Measurements from ENCODE around the gene ASB6.

Gene ASB6

GRCh38 chr9:129626625-129627284 is 15.2 kb downstream of the ASB6 start:
- no peak for DNase-seq (ENCODE audit: low read depth in 3 of 3)

- peak; percentile 84 to 87 (median 84) for DNase-seq (ENCODE audit: low read depth in 3 of 3)
These were observed 15.8 kb downstream of the ASB6 start, which contains the start of gene NTMT1 for GRCh38 chr9:129626079-129626624. Gene NTMT1 (plus strand): TSS chr9:129626163. CDS start chr9:129632704, 6,541 bp downstream.

DNA sequence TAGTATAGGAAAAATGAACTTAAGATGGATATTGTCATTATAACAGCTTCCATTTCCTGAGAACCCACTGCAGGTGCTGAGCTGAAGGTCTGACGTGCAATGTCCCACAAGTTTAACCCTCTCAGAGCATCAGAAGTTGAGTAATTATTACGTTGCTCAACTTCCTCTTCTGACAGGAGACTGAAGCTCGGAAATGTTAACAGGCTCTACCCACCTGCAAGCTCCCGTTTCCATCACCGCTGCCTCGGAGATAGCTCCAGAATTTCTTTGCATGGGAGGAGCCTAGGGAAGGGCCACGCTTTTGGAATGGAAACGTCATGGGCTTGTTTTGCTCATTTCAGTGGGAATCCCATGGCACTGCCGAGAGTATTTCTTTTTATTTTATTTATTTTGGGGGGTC is 17.0 kb downstream of the ASB6 start:
- no peak for DNase-seq (ENCODE audit: low read depth in 3 of 3)

DNA sequence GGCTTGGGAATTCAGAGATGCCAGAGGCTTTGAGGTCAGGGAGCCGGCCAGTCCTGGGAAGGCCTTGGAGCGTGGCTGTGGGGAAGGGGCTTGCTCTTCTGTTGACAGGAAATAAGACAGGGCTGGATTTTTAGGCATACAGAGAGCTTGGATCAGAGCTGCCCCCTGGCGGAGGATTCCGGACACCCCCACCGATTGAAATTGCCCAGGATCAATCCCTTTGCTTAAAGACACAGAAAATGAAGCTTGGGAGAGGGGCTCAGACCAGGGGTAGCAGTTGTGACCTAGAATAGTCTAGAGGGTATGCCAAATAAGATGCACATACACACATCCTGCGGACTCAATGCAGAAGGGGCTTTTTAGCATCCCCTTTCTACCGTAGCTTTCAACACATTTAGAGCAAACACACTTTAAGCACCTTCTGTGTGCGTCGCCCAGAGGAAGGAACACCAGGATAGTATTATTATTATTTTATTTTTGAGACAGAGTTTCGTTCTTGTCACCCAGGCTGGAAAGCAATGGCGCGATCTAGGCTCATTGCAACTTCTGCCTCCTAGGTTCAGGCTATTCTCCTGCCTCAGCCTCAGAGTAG is 17.7 kb downstream of the ASB6 start:
- peak; percentile 48 to 74 (median 51) for DNase-seq (ENCODE audit: low read depth in 3 of 3)

GRCh38 chr9:129623331-129623730 is 18.6 kb downstream of the ASB6 start:
- DNase-seq (ENCODE audit: low read depth in 3 of 3) = no peak

DNA sequence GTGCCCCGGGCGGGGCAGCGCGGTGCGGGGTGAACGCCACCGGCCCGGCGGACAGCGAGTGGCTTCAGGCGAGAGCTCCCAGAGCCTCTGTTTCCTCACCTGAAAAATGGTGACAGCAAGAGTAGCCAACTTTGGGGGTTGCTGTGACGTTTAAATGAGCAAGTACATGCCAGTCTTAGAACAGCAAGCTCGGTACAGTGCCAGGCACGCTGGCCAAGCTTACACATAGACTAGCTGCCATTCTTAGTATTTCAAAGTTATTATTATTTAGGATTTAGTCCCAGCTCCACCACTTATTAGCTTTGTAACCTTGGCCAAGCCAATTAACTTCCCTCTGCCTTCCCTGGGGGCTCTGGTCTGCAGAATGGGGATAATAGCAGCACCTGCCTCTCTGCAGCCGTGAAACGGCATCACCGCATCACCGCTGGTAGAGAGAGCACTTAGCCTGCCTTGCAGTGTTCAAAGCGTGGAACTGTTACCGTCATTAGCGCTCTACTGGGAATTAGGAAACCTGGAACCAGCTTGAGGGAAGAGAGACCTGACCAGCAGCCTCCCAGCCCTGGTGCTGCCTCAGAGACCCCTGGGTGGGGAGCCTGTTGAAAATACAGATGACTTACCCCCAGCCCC is 21.2 kb downstream of the ASB6 start, which contains the start of gene C9orf50:
Gene C9orf50 (minus strand): TSS at position 433 of the 627 bp plus-strand sequence. CDS start 527 bp downstream, outside the sequence.
- DNase-seq (ENCODE audit: low read depth in 3 of 3) = no peak

DNA sequence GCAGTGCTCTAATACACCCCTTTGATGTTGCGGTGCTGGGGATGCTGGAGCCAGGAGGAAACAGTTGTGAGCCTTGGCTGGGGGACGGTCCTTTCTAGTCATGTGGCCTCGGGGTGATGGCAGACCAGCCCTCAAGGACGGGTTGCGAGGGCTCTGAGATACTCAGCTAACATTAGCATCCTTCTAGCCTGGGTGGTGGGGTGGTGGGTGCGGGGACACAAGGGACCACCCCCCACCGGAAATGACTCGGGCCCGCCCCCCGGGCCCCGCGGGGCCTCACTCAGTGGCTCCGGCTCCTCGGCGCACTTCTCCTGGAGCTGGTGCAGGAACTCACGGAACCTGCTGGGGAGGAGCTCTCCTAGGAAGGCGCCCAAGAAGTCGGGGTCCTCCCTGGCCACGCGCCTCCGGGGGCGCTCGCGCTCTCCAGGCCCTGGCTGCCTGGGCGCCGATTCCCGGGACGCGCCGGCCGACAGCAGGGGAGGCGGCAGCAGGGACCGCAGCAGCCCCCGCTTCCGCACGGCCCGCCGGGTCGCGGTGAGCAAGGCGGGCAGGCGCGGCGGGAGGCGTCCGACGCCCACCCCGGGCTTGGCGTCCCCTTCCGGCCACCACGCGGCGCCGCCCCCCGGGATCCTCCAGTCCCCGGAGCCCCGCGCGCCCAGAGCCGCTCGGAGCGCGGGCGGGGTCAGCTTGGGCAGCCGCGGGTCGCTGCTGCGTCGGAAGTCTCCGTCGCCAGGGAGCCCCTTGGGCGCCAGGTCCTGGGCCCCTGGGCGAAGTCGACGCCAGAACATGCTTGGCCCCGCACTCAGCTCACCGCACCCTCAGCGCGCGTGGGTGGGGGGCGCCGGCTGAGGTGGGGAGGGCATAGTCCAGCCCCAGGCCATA is 21.9 kb downstream of the ASB6 start:
- DNase-seq (ENCODE audit: low read depth in 3 of 3) = no peak

DNA sequence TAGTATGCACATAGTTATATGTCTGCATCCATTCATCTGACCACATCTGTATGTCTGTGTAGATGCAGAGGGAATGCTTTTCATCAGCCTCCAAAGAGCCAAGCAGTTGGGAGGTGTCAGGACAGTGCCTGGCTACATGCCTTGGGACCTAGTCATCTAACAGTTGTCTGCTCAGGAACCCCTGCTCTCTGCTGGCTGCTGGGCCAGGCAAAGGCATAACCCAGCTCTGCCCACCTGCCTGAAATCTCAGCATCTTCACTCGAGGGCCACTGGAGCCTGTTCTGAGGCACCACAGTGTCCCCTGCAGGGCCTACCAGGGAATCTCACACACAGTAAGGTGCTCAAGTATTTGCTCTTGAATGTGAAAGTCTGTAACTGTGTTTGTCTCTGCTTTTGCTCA is 24.8 kb downstream of the ASB6 start:
- DNase-seq (ENCODE audit: low read depth in 3 of 3) = no peak

DNA sequence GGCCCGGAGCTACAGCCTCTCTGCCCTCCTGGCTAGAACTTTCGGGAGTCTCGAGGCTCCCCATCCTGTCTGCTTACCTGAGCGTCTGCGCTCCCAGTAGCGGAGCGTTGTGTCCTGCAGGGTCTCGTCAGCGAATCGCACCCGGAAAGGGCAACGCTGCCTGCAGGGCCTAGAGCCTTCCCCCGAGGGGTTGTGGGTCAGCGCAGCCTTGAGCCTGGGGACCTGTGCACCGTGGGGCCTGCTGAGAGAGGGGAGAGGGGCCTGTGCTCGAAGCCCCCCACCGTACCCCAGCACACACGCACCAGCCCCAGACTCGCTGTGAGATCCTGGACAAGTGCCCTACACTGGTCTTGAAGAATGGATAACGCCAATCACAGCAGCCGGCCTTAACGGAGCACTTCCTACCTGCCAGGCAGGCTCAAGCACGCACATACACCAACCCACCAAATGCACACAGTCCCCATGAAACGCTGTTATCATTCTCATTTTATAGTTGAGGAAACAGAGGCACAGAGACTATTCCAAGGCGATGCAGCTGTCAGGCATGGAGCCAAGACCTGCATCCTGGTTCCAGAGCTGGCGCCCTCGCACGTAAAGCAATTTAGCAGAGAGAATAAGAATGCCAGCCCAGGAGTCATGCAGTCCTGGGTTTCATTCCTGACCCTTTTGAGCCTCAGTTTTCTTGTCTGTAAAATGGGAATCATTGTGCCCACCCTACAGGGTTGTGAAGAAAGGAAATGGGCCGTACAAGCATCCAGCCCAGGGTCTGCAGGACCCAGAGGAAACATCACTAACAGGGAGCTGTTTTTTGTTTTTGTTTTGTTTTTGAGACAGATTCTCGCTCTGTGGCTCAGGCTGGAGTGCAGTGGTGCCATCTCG is 26.3 kb downstream of the ASB6 start:
- no peak for DNase-seq (ENCODE audit: low read depth in 3 of 3)

GRCh38 chr9:129614932-129615331 is 27.0 kb downstream of the ASB6 start:
- no peak for DNase-seq (ENCODE audit: low read depth in 3 of 3)

- DNase-seq (ENCODE audit: low read depth in 3 of 3) = no peak
These were observed 28.3 kb downstream of the ASB6 start for GRCh38 chr9:129613520-129614175.

DNA sequence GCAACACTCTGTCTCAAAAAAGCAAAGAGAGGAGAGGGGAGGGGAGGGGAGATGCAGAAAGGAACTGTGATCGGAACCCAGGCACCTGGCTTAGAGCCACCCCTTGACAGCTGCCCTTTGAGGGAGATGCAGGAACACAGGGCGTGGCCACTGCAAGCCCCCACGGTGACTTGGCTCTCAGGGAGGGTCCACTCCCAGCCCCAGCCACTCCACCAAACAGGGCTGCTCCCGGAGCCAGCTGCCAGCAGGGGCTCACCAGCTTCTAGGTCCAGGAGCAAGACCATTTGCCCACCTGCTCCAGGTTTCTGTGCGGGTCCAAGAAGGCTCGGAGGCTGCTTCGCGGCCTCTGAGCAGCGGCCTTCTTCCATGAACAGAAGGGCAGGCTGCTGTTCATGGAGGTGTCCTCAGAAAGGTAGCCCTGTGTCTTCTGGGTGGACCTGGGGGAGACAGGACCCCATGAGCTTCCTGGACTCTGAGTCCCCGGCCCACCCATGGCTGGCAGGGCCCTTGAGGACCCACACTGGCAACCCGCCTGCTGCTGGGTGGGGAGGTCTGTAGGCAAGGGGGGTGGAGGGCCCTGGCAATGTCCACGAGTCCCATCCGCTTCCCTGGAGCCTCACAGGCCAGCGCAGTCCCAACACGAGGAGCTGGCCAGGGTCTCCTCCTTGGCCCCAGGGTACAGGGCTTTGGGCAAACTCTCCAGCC is 29.0 kb downstream of the ASB6 start:
- DNase-seq (ENCODE audit: low read depth in 3 of 3) = no peak

- no peak for DNase-seq (ENCODE audit: low read depth in 3 of 3)
These were observed 29.8 kb downstream of the ASB6 start for GRCh38 chr9:129612123-129612522.

DNA sequence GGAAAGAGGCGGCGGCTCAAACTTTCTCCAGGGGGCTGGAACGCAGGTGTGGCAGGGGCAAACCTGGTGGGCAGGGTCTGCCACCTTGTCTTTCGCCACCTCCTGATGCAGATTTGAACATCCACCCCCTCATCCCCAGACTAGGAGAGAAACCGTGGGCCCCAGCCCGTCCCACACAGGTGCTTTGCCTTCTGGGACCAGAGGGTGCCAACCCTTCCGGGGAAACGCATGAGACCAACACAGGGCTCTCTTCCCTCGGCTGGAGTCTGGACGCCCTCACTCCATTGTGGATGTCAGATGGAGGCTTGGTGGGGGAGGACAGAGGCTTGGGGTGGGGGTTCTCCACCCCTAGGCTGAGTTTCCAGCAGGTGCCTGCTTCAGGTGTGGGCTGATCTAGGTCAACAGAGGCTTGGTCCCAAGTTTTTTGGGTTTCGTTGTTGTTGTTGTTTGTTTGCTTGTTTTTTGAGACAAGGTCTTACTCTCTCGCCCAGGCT is 30.6 kb downstream of the ASB6 start:
- DNase-seq (ENCODE audit: low read depth in 3 of 3) = no peak

- DNase-seq (ENCODE audit: low read depth in 3 of 3) = peak; percentile 50 to 69 (median 56)
These were observed 31.3 kb downstream of the ASB6 start for GRCh38 chr9:129610473-129611306.

- DNase-seq (ENCODE audit: low read depth in 3 of 3) = no peak
These were observed 31.8 kb downstream of the ASB6 start for GRCh38 chr9:129610213-129610472.

- no peak for DNase-seq (ENCODE audit: low read depth in 3 of 3)
These were observed 32.3 kb downstream of the ASB6 start for GRCh38 chr9:129609486-129610212.
